H1 (cell line): Measurements from ENCODE around the gene ANGPTL4. TPM values are rescaled to one million over a fixed set of nuclear protein-coding genes. Genes with fewer than 3 reads are reported as not detected.
A peak's percentile ranks its signal among the peaks of the same experiment; 100 is the strongest.

Source experiments
- CTCF ChIA-PET: fragments of 300-600 bp; sonication (Branson Sonifier 250); formaldehyde crosslinking; loops from one replicate; lab custom pipeline; 2021; ENCODE audit not compliant: partially characterized antibody; lab: Charles Lee
- POLR2A ChIA-PET: fragments of 300-600 bp; sonication (Branson Sonifier 250); formaldehyde crosslinking; loops from one replicate; lab custom pipeline; 2021; ENCODE audit warnings: inconsistent platforms; ENCODE audit not compliant: partially characterized antibody; lab: Charles Lee
- DNase-seq, 2 experiments: peaks; one replicate each; pipeline versions ENCODE4 v3.0.0 to v3.0.0-alpha.2; 2010 to 2022; ENCODE audit warnings: low spot score in 2 of 2, low read depth in 1 of 2, mixed read lengths in 1 of 2
- FAIRE-seq: peaks from 2 replicates; lab custom pipeline; 2011; peaks lifted over from hg19 to GRCh38; lab: Jason Lieb, UNC
- H2AFZ ChIP-seq: 2 replicates; pipeline ENCODE4 v1.8.1; 2012; ENCODE audit warnings: low read length, inconsistent platforms
- H2AK5ac ChIP-seq: 2 replicates; pipeline ENCODE4 v1.6.1; 2013; ENCODE audit warnings: low read depth, low read length
- H2BK120ac ChIP-seq: replicated peaks from 2 replicates; pipeline ENCODE3; 2013; ENCODE audit warnings: low read depth, low read length, inconsistent platforms
- H2BK12ac ChIP-seq: 2 replicates; pipeline ENCODE4 v1.6.1; 2013; ENCODE audit warnings: low read depth, low read length
- H2BK15ac ChIP-seq: 2 replicates; pipeline ENCODE4 v1.6.1; 2013; ENCODE audit warnings: low read length
- H2BK20ac ChIP-seq: 2 replicates; pipeline ENCODE4 v1.6.1; 2013; ENCODE audit warnings: low read length
- H2BK5ac ChIP-seq: 2 replicates; pipeline ENCODE4 v1.6.1; 2013; ENCODE audit warnings: low read depth, low read length
- H3K14ac ChIP-seq: 2 replicates; pipeline ENCODE4 v1.6.1; 2013; ENCODE audit warnings: inconsistent platforms; ENCODE audit not compliant: insufficient read length
- H3K18ac ChIP-seq: 2 replicates; pipeline ENCODE4 v1.6.1; 2013; ENCODE audit warnings: low read length; ENCODE audit errors: extremely low read depth
- H3K23ac ChIP-seq: 2 replicates; pipeline ENCODE4 v1.6.1; 2013; ENCODE audit warnings: inconsistent platforms; ENCODE audit not compliant: insufficient read length
- H3K23me2 ChIP-seq: 2 replicates; pipeline ENCODE4 v1.6.1; 2013; ENCODE audit warnings: low read depth, low read length
- H3K27ac ChIP-seq: 2 replicates; pipeline ENCODE4 v1.6.1; 2011; ENCODE audit warnings: low read depth, low read length, inconsistent platforms
- H3K27me3 ChIP-seq, 4 experiments: replicated peaks in 1 of 4; 1 replicate in 1 of 4; 2 replicates in 3 of 4; pipeline versions ENCODE4 v1.6.1 to v1.8.1; 2011 to 2013; ENCODE audit warnings: low read length in 3 of 4, mild to moderate bottlenecking in 3 of 4, inconsistent platforms in 2 of 4, mixed read lengths in 2 of 4, moderate library complexity in 1 of 4; ENCODE audit not compliant: control insufficient read depth in 3 of 4, insufficient read depth in 3 of 4; ENCODE audit errors: extremely low read depth in 1 of 4
- H3K36me3 ChIP-seq, 4 experiments: 2 replicates each; pipeline versions ENCODE4 v1.6.1 to v1.8.1; 2011 to 2013; ENCODE audit warnings: mild to moderate bottlenecking in 4 of 4, low read length in 3 of 4, moderate library complexity in 2 of 4, control low read depth in 1 of 4, inconsistent platforms in 1 of 4; ENCODE audit not compliant: insufficient read depth in 4 of 4, control insufficient read depth in 2 of 4
- H3K4ac ChIP-seq: replicated peaks from 2 replicates; pipeline ENCODE3; 2013; ENCODE audit warnings: low read length, low read depth, mixed read lengths, inconsistent platforms; ENCODE audit not compliant: insufficient read length
- H3K4me1 ChIP-seq, 4 experiments: replicated peaks in 1 of 4; 1 replicate in 1 of 4; 2 replicates in 3 of 4; pipeline versions ENCODE4 v1.6.1 to v1.8.1; 2011 to 2013; ENCODE audit warnings: low read length in 3 of 4, inconsistent platforms in 2 of 4, mixed read lengths in 1 of 4; ENCODE audit not compliant: insufficient read depth in 4 of 4, control insufficient read depth in 3 of 4
- H3K4me2 ChIP-seq, 2 experiments: 2 replicates each; pipeline versions ENCODE4 v1.6.1 to v1.8.1; 2011 to 2013; ENCODE audit warnings: low read depth in 2 of 2, low read length in 2 of 2, control low read depth in 1 of 2, inconsistent platforms in 1 of 2, mild to moderate bottlenecking in 1 of 2; ENCODE audit not compliant: insufficient read depth in 1 of 2
- H3K4me3 ChIP-seq, 4 experiments: fragments of 200-600, 300-600 bp in 1 of 4; sonication (generic), shearing (Covaris generic), sonication (Bioruptor Twin) in 1 of 4; 2 replicates each; pipeline versions ENCODE4 v1.5.1 to v1.8.1; 2011 to 2016; ENCODE audit warnings: low read length in 4 of 4, low read depth in 3 of 4, control low read depth in 2 of 4, inconsistent platforms in 2 of 4, mild to moderate bottlenecking in 2 of 4, mixed read lengths in 1 of 4, moderate library complexity in 1 of 4; ENCODE audit not compliant: insufficient read depth in 2 of 4; ENCODE audit errors: extremely low read depth in 1 of 4
- H3K56ac ChIP-seq: replicated peaks from 2 replicates; pipeline ENCODE3; 2013; ENCODE audit warnings: low read depth, mild to moderate bottlenecking, mixed read lengths, low read length, inconsistent platforms; ENCODE audit not compliant: insufficient read length
- H3K79me1 ChIP-seq: 2 replicates; pipeline ENCODE4 v1.6.1; 2013; ENCODE audit warnings: low read depth, low read length, control low read depth
- H3K79me2 ChIP-seq, 2 experiments: 2 replicates each; pipeline versions ENCODE4 v1.6.1 to v1.8.1; 2012 to 2013; ENCODE audit warnings: low read length in 2 of 2, mild to moderate bottlenecking in 2 of 2, inconsistent platforms in 1 of 2; ENCODE audit not compliant: insufficient read depth in 2 of 2, control insufficient read depth in 1 of 2
- H3K9ac ChIP-seq, 4 experiments: replicated peaks in 1 of 4; 1 replicate in 1 of 4; 2 replicates in 3 of 4; pipeline versions ENCODE4 v1.6.1 to v1.8.1; 2011 to 2013; ENCODE audit warnings: low read depth in 3 of 4, low read length in 3 of 4, control low read depth in 2 of 4, mild to moderate bottlenecking in 2 of 4, moderate library complexity in 2 of 4, inconsistent platforms in 1 of 4; ENCODE audit errors: extremely low read depth in 1 of 4
- H3K9me3 ChIP-seq, 2 experiments: 2 replicates each; pipeline versions ENCODE4 v1.6.1 to v1.8.1; 2012 to 2013; ENCODE audit warnings: mild to moderate bottlenecking in 2 of 2, moderate library complexity in 2 of 2, control low read depth in 1 of 2, inconsistent platforms in 1 of 2, low read depth in 1 of 2, low read length in 1 of 2, mixed read lengths in 1 of 2; ENCODE audit not compliant: insufficient read depth in 2 of 2
- H4K20me1 ChIP-seq, 2 experiments: replicated peaks in 1 of 2; 2 replicates each; pipeline versions ENCODE3 to v1.8.1; 2011 to 2013; ENCODE audit warnings: inconsistent platforms in 2 of 2, low read length in 2 of 2, mild to moderate bottlenecking in 1 of 2; ENCODE audit not compliant: insufficient read depth in 2 of 2, control insufficient read depth in 1 of 2
- H4K5ac ChIP-seq: 2 replicates; pipeline ENCODE4 v1.6.1; 2013; ENCODE audit warnings: low read length, low read depth, mixed read lengths, inconsistent platforms; ENCODE audit not compliant: insufficient read length
- H4K8ac ChIP-seq: 2 replicates; pipeline ENCODE4 v1.8.0; 2013; ENCODE audit warnings: mild to moderate bottlenecking, moderate library complexity, low read length, inconsistent platforms; ENCODE audit not compliant: insufficient read depth; ENCODE audit errors: extremely low read depth
- H4K91ac ChIP-seq: replicated peaks from 2 replicates; pipeline ENCODE3; 2013; ENCODE audit warnings: low read length, mixed read lengths, inconsistent platforms; ENCODE audit not compliant: insufficient read length
- WGBS, 2 experiments: shearing (Covaris generic) in 1 of 2; methylation state at CpG; one replicate each; pipeline versions ENCODE4 v1.1.6 to v1.1.7; 2013 to 2015; ENCODE audit warnings: low lambda C conversion rate in 2 of 2, mixed read lengths in 2 of 2, inconsistent platforms in 1 of 2, low coverage in 1 of 2, missing lambda C conversion rate in 1 of 2; ENCODE audit not compliant: insufficient replicate concordance in 2 of 2, insufficient coverage in 1 of 2, insufficient read length in 1 of 2; ENCODE audit errors: extremely low coverage in 1 of 2, missing lambda C conversion rate in 1 of 2; 5-methylcytosine and 5-hydroxymethylcytosine counted together
- polyA plus RNA-seq, 7 experiments: library from polyadenylated mRNA; depleted of rRNA in 3 of 7; stranded (reverse) in 5 of 7; unstranded in 2 of 7; fragments of >200 nt in 5 of 7; fragments of 200-250 nt in 2 of 7; gene quantifications; 1 replicate in 5 of 7; 2 replicates in 1 of 7; 4 replicates in 1 of 7; pipeline versions ENCODE4 v1.2.1 to v1.2.3, GENCODE V29; 2011 to 2013; ENCODE audit warnings: missing spikeins in 2 of 7, mixed read lengths in 2 of 7
- total RNA-seq: library from RNA; stranded (reverse); fragmentation: NEBNext Ultra II Directional; extraction: Animal tissue kit (Norgen Biotek cat#: 25700); gene quantifications from 2 replicates; pipeline ENCODE4 v1.2.1, GENCODE V29; 2021
- TF ChIP-seq, protein P1 (sequence below), 3 experiments: IDR thresholded peaks; 1 replicate in 2 of 3; 2 replicates in 1 of 3; pipeline versions ENCODE4 v1.5.1 to v1.6.1; 2011; ENCODE audit warnings: low read length in 3 of 3, mild to moderate bottlenecking in 3 of 3, inconsistent platforms in 2 of 3, low read depth in 1 of 3, moderate library complexity in 1 of 3; ENCODE audit not compliant: insufficient read depth in 1 of 3; ENCODE audit errors: control extremely low read depth in 1 of 3

ANGPTL4 gene
- total and polyA plus RNA-seq, 2 of the 8 experiments (the other 6 are each of a cell fraction or from before 2014, with no cell fraction given) = 2.3 to 6.5 TPM

DNA sequence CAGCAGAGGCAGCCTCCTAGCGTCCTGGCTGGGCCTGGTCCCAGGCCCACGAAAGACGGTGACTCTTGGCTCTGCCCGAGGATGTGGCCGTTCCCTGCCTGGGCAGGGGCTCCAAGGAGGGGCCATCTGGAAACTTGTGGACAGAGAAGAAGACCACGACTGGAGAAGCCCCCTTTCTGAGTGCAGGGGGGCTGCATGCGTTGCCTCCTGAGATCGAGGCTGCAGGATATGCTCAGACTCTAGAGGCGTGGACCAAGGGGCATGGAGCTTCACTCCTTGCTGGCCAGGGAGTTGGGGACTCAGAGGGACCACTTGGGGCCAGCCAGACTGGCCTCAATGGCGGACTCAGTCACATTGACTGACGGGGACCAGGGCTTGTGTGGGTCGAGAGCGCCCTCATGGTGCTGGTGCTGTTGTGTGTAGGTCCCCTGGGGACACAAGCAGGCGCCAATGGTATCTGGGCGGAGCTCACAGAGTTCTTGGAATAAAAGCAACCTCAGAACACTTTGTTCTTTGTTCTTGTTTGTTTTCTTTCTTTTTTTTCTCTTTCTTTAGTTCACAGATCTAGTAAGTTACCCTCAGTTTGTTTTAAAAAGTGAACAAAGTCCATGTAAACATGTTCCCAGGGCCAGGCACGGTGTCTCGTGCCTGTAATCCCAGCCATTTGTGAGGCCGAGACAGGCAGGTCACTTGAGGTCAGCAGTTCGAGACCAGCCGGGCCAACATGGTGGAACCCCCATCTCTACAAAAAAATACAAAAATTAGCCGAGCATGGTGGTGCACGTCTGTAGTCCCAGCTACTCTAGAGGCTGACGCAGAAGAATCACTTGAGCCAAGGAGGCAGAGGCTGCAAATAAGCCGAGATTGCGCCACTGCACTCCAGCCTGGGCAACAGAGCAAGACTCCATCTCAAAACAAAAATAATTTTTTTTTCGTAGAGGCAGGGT is 10.2 kb downstream of the ANGPTL4 start:
- H3K27ac ChIP-seq = no peak overlapping the region
- H3K4me2 ChIP-seq = no peak overlapping the region
- H3K9me3 ChIP-seq = no peaks in the 10 kb centered on the region
- CTCF ChIA-PET = interaction anchor here (0.7 to 1.5 kb wide), 5 partner anchors 11 to 33 kb away, joined by 3 to 15 read pairs (median 5); no protein-coding TSS in a partner anchor
- whole genome bisulfite sequencing, 2 experiments = 91% methylated on average over 26 of the region's 26 CpGs; no CpG with 5 or more reads in 1 of the 2 experiments
- H4K91ac ChIP-seq = no peak overlapping the region
- H3K4me1 ChIP-seq = no peaks in the 10 kb centered on the region
- H2BK12ac ChIP-seq = no peak overlapping the region
- H3K56ac ChIP-seq = no peak overlapping the region
- H4K20me1 ChIP-seq = no peaks in the 10 kb centered on the region
- no peaks in the 10 kb centered on the region for H3K79me2 ChIP-seq
- no peak overlapping the region for H2AK5ac ChIP-seq
- H2BK5ac ChIP-seq = no peak overlapping the region
- H4K8ac ChIP-seq = no peak overlapping the region
- DNase-seq (no peak), FAIRE-seq (no peak)
- no peaks in the 10 kb centered on the region; a peak in 2 of 8 replicates for H3K36me3 ChIP-seq
- H3K27me3 ChIP-seq = no peaks in the 10 kb centered on the region
- no peak overlapping the region for H2BK20ac ChIP-seq
- H3K9ac ChIP-seq = no peak overlapping the region
- no peak overlapping the region for H2BK15ac ChIP-seq
- H3K23me2 ChIP-seq = no peaks in the 10 kb centered on the region
- H3K4me3 ChIP-seq = no peak overlapping the region
- no peak overlapping the region for H4K5ac ChIP-seq
- no peak overlapping the region for H3K18ac ChIP-seq
- no peak overlapping the region for H2AFZ ChIP-seq
- no peak overlapping the region for H3K14ac ChIP-seq
- no peak overlapping the region for H2BK120ac ChIP-seq
- no peak overlapping the region for H3K23ac ChIP-seq
- H3K4ac ChIP-seq = no peak overlapping the region
- POLR2A ChIA-PET = interaction anchor here (0.6 to 2.0 kb wide), 7 partner anchors 9 to 138 kb away, joined by 3 to 5 read pairs (median 3); no protein-coding TSS in a partner anchor
- no peaks in the 10 kb centered on the region for H3K79me1 ChIP-seq
- TF ChIP-seq, protein P1, sequence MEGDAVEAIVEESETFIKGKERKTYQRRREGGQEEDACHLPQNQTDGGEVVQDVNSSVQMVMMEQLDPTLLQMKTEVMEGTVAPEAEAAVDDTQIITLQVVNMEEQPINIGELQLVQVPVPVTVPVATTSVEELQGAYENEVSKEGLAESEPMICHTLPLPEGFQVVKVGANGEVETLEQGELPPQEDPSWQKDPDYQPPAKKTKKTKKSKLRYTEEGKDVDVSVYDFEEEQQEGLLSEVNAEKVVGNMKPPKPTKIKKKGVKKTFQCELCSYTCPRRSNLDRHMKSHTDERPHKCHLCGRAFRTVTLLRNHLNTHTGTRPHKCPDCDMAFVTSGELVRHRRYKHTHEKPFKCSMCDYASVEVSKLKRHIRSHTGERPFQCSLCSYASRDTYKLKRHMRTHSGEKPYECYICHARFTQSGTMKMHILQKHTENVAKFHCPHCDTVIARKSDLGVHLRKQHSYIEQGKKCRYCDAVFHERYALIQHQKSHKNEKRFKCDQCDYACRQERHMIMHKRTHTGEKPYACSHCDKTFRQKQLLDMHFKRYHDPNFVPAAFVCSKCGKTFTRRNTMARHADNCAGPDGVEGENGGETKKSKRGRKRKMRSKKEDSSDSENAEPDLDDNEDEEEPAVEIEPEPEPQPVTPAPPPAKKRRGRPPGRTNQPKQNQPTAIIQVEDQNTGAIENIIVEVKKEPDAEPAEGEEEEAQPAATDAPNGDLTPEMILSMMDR (IDR thresholded peaks at IDR 0.05; ENCODE audit: control extremely low read depth in 1 of 3, insufficient read depth in 1 of 3, low read depth in 1 of 3, low read length in 3 of 3) = peak in 2 of 3 experiments; percentile 24 to 31; a peak in 2 of 4 replicates
